HG03354 (cell line): ENCODE data around the gene DCHS2.

Source experiments
- ATAC-seq: cut with Tn5 transposase; IDR thresholded peaks from one replicate; pipeline ENCODE4 v1.9.1; 2021; ENCODE audit warnings: mild to moderate bottlenecking; ENCODE audit not compliant: unreplicated experiment, poor library complexity, severe bottlenecking

Gene DCHS2

DNA sequence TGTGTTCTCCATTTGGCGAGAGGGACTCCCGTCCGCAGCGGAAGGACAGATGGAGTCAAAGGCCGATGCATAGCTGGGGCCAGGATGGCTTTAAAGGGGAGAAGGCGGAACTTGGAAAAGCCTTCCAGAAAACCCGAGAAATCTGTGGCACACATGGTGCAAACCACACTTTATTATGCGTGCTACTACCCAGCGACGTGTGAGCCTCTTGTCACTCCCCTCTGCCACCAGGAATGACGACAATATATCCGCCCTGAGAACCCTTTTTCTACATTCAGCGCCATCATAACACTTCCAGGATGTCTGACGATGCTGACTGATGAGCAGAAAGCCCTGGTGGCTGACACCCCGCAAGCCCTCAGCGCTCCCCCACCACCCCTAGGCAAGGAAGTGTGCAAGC, 689 bp upstream of the DCHS2 start:
- ATAC-seq, result peak; percentile 2

DNA sequence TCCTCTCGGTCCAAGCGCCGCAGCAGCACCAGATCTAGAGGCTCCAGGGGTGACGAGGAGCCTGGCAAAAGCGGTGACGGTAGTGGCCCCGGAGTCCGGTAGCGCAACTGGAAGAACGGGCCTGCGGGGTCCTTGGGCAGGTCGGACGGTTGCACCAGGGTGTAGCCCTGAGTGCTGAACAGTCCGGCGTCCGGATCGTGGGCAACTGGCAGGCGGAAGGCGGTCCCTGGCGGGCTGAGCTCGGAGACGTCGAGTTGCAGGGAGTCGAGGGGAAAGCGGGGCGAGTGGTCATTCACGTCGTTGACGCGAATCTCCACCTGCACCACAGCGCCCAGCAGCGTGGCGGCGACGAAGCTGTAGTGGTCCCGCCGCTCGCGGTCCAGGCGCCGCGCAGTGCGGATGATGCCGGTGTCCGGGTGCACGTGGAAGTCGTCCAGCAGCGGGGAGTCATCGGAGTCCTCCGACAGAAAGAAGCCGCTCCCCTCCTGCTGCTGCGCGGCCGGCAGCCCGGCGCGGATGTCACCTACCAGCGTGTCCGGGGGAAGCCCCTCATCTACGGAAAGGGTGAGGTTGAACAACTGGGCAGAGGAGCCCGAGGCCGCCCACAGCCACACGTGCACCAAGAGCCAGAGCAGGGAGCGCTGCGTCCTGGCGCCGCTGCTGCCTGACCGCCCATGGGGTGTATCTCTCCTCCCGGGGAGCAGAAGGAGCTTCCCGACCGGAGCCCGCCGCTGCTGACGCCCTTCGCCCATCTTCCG, 837 bp downstream of the DCHS2 start:
- peak; percentile 68 for ATAC-seq

DNA sequence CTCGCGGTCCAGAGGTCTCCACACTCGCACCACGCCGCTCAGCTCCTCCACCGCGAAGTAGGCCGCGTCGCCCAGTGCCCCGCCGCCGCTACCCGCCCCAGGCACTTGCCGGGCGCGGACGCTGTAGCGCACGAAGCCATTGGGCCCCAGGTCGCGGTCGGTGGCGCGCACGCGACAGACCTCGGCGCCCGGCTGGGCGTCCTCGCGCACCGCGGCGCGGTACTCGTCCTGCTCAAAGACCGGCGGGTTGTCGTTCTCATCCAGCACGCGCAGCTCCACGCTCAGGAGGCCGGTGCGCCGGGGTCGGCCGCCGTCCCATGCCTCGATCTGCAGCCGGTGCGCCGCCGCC, 1.4 kb downstream of the DCHS2 start:
- ATAC-seq, result no peak

DNA sequence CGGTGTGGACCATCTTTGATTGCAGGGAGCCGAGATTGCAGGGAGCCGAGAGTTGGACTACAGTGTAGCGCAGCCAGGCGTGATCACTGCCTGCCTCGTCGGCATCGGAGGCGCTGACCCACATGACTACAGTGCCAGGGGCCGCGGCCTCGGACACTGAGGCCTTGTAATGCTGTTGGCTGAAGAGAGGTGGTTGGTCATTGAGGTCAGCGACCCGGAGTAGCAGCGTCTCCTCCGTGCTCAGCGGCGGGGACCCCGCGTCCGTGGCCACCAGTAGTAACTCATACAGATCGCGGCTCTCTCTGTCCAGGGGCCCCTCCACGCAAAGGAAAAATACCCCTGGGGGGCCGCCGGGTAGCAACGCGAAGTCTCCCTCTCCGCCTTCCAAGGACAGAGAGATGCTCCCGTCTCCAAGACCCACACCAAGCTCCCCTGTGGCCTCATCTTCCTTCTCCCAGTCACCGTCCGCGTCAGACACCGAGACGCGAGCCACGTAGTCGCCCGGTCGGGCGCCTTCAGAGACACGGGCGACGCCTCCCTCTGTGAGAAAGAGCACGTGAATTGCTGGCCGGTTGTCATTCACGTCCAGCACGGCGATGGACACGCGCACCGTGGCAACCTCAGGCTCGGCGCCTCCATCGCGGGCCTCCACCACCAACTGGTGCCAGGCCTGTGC, 1.9 kb downstream of the DCHS2 start:
- no peak for ATAC-seq

DNA sequence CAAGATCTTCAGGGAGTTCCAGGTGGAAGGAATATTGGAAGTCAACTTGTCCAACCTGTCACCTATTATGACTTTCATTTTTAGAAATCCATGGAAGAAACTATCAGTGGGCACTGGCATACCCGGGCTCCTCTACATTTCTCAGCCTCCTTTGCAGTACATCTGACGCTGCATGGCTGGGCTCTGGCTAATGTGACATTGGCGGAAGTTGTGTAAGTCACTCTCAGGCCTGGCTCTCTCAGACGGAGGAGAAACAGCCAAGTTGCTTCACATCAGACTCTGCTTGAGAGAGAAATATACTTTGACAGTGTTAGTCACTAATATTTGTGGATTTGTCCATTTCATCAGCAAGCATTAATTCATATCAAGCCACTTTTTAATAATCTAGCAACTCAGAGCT, 4.5 kb downstream of the DCHS2 start:
- no peak for ATAC-seq

DNA sequence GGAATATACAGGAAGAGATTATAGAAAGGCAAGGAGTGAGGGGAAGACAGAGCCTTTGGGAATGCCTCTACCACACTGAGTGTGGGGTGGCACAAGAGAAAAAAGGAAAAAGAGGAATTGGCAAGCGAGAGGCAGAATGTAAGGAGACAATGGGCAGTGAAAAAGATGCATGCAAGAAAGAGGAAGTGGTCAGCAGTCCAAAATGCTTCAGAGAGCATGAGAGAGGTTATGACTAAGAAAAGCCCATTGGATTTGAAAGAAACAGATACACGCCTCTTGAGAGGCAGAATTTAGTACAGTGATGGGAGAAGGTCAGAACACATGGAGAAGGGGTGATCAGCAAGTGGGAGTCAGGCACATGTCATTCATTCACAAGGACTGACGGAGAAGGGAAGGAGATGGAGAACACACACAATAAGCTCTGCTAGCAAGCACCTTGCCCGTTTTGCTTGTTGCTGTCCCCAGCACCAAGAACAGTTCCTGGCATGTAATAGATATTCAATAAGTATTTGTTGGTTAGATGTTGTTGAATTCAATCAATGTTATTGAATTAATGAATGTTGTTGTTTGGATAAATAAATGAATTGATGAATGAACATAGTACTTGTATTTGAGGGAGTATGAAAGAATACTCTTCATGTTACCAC, 6.3 kb downstream of the DCHS2 start:
- ATAC-seq, result peak; percentile 100

DNA sequence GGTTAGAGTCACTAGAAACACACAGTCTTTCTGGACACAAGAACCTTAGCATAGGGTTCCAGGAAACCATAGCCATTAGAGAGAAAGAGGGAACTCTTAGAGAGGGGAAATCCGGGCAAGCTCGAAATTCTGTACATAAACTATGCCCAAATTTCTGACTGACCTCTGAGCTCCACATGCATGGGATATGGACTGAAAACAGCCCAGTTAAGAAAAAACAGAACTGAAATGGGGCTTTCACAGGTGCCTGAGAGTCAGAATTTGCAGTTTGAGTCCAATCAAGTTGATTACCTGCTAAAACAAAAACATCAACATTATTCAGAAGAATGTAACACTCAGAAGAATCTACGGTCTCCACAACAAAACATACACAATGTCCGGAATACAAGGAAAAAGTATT, 13.1 kb downstream of the DCHS2 start:
- ATAC-seq, result peak; percentile 27

DNA sequence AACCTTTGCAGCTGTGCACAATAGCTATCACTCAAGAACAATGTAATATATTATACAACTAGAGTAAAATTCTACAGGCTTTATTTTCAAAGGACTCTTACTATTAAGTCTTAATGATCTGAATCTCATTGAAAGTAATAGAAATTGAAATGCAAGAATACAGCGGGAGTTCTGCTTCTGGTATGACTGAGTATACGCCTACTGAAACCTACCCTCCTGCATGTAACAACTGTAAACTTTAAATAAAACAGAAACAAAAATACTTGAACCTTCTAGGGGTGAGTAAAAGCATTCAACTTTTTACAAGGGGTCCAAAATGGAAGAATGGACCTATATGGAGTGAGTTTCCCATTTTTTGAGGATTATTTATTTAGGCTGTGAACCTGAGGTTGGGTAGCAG, 13.5 kb downstream of the DCHS2 start:
- peak; percentile 74 for ATAC-seq

DNA sequence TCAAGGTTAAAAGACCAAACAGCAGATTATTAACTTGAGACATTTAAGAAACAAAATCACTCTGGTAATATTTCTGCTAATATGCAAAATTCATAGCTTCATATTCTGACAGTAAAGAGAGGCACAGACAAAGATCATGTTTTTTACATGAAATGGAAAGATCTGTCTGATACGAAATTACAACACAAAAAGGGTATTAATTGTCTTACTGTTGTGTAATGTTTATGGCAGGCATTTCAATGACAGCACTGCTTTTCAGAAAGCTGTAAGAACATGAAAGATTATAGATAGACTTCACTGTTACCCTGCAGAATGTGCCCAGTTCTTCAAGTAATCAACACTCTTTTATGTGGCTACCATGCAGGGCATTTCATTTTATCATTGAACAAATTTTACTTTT, 15.4 kb downstream of the DCHS2 start:
- ATAC-seq, result no peak

DNA sequence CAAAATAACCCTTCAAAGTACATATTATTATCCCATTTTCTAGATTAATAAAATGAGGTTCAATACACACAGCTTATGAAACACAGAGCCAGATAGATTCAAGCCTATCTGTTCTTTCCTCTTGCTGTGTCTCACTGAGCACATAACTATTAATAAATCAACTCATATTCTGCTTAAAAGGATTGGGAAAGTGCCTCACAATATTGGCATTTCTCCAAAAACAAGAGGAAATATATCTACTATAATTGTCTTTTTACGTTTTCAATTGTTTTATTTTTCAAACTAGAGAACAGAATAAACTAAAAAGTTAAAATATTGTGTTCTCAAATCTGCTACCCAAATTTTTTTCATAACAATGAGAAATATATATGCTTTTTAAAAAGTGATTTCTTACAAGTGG, 15.8 kb downstream of the DCHS2 start:
- no peak for ATAC-seq

DNA sequence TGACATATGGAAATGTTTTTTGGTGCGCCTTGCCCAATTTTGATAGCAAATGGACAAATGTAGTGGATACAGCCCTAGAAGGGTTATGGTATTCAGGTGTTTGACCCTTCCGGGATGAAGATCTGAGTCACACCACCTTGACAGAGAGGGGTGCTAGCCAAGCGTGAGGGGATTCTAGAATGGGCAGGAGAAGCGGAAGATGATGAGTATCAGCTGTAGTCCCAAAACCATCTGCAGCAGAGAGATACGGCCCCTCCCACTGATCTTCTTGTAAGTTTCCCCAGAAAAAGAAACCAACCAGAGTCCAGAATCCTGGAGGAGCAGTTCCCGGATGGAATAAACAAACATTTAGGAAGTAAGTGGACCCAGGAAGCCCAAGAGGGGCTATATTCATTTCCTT, 18.1 kb downstream of the DCHS2 start:
- no peak for ATAC-seq

DNA sequence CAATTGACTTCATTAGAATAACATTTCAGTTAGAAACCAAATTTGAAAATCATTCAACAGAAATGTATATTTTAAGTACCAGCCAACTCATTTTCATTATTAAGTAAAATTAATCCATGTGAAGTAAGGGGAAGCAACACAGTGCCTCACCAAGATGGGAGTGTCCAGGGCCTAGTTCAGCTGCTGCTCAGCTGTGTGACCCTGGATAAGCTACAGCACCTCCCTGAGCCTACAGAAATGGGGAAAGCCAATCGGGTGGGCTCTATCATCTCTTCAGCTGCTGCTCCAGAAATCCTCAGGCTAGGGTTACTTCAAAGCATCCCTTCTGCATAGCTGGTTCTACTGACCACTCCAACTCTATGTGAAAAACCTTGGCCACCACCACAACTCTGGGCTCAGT, 18.7 kb downstream of the DCHS2 start:
- ATAC-seq, result no peak

DNA sequence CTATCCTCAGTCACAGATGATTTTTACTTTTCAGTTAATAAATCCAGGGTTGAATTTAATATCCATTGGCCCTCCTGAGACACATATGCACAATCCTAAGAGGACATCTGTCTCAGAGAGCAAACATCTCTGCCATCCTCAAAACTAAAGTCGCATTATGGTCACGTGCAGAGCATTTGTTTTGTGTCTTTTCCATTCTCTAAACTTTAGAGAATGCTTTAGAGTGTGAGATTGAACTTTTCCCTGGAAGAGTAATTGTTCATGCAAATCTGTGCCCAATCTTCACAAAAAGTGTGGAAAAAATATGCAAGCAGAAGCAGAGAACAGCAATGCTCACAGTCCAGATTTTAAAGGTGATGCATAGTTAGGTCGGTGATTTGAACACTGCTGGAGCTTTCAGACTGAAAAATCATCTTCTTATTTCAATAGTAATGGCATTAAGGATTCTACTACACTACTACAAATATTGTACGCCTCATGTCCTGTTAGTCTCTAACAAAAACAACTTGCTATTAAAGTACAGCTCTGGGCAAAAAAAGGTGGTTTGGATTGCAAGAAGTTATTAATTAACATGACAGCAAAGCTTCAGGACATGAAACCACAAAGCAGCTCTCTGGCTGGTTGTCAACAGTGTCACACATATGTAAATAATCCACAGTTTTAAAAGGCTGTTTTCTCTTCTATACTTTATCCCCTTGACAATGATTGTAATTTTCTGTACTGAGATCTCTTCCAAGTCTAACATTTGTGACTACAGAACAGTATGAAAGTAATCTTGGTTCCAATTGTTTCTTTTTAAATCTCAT, 19.9 kb downstream of the DCHS2 start:
- ATAC-seq, result peak; percentile 86

DNA sequence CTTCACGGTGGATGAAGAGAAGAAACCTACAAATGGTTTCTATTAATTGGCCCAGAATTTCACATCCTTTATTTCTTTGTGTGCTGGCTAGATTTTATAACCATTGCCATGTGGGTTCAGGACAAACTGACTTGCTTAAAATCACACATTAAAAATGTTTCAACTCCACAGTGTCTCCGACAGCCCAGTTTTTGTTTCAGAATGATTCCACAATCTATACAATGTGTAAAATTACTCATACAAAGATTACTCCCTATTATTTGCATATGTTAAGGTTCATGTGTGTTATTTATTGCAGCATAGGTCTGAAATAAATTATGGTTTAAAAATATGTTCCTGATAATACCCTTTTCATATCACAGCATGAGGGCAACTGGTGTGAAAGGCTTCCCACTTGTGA, 20.6 kb downstream of the DCHS2 start:
- ATAC-seq, result peak; percentile 83

DNA sequence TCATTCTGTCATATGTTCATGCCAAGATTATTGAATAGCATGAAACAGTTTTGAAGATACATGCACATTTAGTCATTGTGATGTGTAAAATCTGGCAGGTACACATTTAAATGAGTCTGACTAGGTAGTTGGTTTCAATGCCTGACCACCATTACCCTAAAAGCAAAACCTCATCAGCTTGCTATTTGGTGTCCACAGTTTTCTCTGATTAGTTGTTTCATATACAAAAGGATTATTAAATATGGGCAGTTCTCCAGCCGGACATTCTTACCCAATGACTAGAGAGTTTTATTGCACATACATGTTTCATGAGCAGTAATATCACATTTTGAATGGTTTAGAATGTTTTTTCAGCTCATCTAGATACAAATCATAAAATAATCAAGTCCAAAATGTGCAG, 23.7 kb downstream of the DCHS2 start:
- ATAC-seq, result no peak

DNA sequence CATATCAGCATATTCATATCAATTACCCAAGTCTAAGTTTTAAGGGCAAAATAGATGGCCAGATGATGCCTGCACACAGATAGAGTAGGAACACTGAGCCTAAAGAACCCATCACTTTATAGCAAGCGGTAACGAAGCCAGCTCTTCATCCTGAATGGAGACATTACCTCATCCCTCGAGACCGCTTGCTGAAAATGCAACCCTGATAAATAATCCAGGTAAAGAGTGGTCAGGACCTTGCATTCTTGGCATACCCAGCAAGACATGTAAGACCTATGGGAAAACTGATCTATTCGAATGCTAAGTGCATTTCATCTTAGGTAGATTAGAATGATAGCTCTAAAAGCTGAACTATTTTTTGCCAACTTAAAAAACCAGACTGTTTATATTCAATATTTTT, 25.3 kb downstream of the DCHS2 start:
- no peak for ATAC-seq

DNA sequence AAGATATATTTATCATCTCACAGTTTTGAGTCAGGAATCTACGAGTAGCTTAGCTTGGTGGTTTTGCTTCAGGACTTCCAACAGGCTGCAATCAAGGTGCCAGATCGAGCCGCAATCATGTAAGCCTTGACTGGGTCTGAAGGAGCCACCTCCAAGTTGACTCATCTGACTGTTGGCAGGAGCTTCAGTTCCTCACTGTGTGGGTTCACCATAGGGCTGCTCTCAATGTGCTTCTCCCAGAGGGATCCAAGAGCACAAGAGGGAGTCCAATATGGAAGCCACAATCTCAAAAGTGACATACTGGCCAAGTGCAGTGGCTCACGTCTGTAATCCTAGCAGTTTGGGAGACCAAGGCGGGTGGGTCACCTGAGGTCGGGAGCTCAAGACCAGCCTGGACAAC, 26.5 kb downstream of the DCHS2 start:
- ATAC-seq, result no peak

DNA sequence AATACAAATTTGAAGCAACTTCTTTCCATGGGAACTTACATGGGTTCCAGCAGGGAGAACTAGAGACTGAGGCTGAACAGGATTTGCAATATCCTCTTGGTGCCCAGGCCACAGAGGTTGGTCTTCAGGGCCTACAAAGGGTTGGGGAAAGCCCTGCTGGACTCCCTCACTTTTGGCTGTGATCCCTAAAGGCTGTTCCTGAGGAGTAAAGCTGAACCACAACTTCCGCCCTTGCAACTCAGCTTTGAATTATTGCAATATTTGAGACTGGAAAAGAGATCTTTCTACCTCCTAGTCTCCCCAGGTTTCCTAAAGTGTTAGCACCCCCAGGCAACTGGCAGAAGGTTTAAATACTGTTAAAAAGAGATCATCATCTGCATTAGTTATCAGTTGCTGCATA, 26.9 kb downstream of the DCHS2 start:
- ATAC-seq, result no peak

DNA sequence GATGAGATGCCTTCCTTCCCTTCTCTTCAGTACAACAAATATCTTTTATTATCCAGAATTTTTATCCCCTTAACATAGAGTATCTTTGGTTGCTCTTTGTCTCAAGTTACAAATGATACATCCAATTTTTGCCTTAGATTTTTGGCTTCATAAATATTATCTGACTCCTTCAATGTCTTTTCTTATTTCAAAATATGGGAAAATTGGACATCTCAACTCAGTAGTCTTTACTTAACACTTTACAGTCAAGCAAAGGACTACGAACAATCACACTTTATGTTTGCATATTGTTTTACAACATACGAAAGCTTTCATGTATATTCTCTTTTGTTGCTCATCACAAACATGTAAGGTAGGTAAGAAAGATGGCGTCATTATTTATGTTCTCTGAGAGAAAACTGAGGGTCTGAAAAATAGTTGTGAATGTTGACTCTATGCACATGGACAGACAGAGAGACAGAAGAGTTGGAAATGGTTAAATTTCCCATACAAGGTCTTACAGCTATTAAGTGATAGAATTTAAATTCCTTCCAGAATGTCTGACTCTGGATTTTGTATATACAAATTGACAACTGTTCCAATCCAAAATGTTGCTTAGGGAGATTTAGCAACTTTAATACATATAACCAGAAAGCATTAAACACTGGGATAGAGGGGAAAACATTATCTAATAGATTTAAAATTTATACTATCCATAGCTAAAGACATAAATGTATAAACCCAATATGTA, 29.4 kb downstream of the DCHS2 start:
- no peak for ATAC-seq

DNA sequence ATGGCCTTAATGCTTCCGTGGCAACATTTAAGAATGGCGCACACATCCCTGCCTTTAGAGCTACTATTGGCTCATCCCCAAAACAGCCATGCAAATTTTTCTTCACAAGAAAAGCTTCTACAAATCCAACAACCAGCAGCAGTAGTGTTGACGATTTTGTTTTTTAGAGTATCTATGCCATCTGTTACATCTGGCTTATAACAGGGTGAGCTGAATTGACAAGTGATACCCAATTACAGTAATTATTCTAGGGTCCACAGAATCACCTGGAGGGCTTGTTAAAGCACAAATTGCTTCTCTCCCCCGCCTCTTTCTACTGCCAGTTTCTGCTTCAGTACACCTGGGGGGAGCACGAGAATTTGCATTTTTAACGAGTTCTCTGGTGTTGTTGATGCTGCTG, 34.1 kb downstream of the DCHS2 start:
- no peak for ATAC-seq
